Cerebellar nuclear complex (tissue), 1 donor: Measurements from ENCODE around the gene DCAF6.

Experiments
- DNase-seq, 2 experiments: peaks; one replicate each; lab custom pipeline; 2025; lab: John Stamatoyannopoulos, UW

The DCAF6 gene

GRCh38 chr1:168101336-168101735, 164.9 kb downstream of the DCAF6 start:
- DNase-seq: no peak

DNA sequence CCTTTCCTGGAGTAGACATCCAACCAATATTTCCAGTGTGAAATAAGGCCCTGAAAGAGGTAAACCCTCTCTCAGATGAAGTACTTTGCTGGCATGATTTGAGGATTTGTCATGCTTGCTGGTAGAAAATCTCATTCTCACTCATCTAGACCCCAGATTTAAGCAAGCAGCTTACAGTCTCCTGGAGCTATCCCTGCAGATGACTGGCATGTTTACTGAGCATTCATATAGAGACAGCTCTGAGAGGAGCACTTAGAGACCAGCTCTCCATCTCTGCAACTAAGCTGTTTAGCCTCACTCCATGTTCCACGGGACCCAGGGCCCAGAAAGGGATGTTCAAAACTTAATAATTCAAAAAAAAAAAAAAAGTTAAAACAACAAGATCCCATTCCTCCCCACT, 166.0 kb downstream of the DCAF6 start:
- no peak for DNase-seq

- no peak for DNase-seq
Observed at GRCh38 chr1:168104535-168104934, 168.1 kb downstream of the DCAF6 start.

GRCh38 chr1:168105846-168106245, 169.4 kb downstream of the DCAF6 start:
- no peak for DNase-seq

GRCh38 chr1:168106274-168106673, 169.8 kb downstream of the DCAF6 start:
- no peak for DNase-seq

- no peak for DNase-seq
Observed at GRCh38 chr1:168110896-168111545, 174.5 kb downstream of the DCAF6 start.

- no peak for DNase-seq
Observed at GRCh38 chr1:168112673-168113305, 176.3 kb downstream of the DCAF6 start.

DNA sequence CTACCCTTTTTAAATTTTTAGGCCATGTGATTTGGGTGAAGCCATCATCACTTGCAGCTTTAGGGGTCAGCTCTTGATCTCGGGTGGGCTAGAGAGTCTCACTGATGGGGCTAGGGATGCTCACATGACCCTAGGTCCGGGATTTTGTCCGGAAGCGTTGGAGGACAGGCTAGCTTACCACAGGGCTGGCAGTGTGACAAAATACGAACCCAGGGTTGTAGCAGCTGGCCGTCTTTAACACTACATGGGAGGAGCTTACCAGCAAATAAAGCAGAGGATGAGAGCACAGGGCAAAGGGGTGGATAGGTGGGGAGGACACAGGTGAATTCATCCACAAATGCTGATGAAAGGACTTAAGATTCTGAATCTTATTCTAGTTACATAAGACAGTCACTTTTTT, 178.4 kb downstream of the DCAF6 start:
- DNase-seq: no peak

- no peak for DNase-seq
Observed at GRCh38 chr1:168116327-168116799, 179.9 kb downstream of the DCAF6 start.

DNA sequence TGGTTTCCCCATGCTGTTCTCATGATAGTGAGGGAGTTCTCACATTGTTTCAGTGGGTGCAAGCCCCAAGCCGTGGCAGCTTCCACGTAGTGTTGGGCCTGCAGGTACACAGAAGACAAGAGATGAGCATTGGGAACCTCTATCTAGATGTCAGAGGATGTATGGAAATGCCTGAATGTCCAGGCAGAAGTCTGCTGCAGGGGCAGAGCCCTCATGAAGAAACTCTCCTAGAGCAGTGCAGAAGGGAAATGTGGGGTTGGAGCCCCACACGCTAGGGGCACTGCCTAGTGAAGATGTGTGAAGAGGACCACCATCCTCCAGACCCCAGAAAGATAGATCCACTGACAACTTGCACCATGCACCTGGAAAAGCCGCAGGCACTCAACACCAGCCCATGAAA, 183.3 kb downstream of the DCAF6 start:
- no peak for DNase-seq

DNA sequence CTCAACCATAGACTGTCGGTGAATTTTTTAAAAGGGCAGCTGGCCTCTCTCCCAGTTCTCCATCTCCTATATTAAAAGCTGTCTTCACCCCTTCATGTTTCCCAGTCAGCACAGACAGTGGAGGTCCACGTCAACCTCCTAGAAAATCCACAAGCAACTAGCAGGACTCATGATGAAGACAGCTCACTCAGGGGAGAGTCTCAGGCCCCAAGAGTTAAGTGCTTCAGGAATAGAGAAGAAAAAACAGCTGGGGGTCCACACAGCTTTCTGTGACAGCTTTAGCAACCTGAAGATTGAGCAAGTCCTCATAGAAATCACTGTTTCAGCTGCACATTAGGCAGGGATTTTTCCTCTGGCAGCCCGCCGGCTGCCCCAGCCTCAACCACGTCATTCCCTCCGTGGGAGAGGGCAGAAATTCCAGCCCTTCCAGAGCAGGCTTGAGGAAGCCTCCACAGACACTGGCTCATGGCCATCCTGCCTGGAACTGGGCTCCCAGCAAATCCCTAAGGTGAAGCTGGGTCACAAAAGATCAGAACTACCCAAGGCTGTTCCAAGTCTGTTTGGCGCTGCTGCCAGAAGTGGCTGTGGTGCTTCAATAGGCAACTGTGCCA, 185.0 kb downstream of the DCAF6 start:
- no peak for DNase-seq

DNA sequence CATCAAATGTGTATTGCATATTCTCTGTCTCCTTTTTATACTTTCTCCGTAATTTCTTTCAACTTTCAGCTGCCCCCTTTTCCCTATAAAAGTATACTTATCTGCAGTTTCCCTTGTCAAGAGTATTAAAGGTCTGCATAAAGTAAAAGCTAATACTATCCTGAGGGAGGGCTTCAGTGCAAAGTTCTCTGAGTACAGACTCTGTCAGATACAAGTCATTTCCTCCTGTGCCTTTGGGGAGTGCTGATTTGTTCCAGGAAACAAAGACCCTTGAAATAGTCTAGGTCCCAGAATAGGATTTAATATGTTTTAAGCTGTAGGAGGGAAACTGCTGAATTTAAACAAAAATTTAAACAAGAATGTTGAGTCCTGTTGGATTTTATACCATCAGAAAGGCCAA, 188.6 kb downstream of the DCAF6 start:
- no peak for DNase-seq
